Activated naive CD8-positive, alpha-beta T cell treated with anti-CD3 and anti-CD28 coated beads, Interleukin-2, amount 50 U/mL, for 16 hours (primary cell): ENCODE measurements around the gene DCAF4.

ENCODE experiments used
- DNase-seq: peaks from one replicate; pipeline ENCODE4 v3.0.0-alpha.2; 2020; ENCODE audit warnings: low read depth, low spot score

DCAF4 gene

DNA sequence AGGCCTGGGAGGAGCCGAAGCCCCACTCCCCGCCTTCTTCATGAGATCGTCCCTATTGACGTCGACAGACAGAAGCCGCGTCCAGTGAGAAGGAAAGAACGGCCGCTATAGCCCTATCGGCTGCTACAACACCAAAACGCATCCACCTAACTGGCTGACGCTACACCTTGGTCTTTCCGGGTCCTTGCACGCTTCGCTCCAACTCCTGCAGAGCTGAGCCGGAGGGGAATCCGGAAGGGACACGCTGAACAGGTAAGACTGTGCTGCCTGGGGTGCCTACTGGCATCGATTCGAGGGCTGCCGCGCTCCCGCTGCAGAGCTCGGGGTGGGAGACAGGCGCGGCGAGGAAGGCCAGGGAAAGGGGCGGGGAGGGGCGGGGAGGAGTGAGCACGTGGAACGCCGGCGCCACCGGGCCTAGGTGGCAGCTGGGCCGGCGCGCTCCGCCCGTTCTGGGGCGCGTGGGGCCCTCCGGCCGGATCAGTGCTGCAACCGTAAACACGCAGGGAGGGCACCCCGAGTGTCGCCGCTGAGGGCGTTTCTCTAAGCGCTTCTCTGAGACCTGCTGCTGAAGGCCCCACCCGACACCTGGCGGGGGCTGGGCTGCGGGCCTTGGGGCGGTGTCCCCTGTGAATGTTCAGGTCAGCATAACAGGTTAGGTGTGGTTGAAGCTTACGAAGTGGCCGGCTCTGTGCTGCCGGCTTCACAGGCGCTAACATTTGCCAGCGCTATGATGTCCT lies at the start of gene DCAF4:
TSS of gene DCAF4 (plus strand) at position 173 of the 737 bp plus-strand sequence. CDS start 11,515 bp downstream, outside the sequence.
- DNase-seq: peak; percentile 92

GRCh38 chr14:72876710-72877063 lies 49.6 kb upstream of the DCAF4 start:
- DNase-seq: no peak

GRCh38 chr14:72878746-72879145 lies 47.5 kb upstream of the DCAF4 start:
- no peak for DNase-seq

- DNase-seq: no peak
Measured at GRCh38 chr14:72879431-72879830, 46.8 kb upstream of the DCAF4 start.

- no peak for DNase-seq
Measured at GRCh38 chr14:72880164-72880563, 46.1 kb upstream of the DCAF4 start.

- DNase-seq: no peak
Measured at GRCh38 chr14:72880820-72881219, 45.4 kb upstream of the DCAF4 start.

DNA sequence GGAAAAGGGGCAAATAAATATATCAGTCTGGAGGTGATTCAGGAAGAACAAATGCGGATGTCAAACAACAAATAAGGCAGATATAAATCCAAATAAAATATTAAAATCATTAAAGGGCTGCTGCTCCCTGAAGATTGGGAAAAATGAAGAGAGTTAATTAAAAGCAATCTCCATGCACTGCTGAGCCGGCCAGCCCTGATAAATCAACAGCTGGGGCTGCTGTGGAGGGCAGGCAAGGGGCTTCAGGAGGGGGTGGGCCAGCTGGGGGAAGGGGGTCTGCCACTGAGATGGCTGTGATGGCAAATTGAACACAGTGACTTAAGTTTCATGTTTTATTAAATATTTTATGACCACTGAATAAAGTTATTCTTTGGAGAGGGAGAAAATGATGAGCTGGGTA lies 44.7 kb upstream of the DCAF4 start:
- no peak for DNase-seq

GRCh38 chr14:72882047-72882446 lies 44.2 kb upstream of the DCAF4 start:
- no peak for DNase-seq

GRCh38 chr14:72882463-72882862 lies 43.8 kb upstream of the DCAF4 start:
- no peak for DNase-seq

DNA sequence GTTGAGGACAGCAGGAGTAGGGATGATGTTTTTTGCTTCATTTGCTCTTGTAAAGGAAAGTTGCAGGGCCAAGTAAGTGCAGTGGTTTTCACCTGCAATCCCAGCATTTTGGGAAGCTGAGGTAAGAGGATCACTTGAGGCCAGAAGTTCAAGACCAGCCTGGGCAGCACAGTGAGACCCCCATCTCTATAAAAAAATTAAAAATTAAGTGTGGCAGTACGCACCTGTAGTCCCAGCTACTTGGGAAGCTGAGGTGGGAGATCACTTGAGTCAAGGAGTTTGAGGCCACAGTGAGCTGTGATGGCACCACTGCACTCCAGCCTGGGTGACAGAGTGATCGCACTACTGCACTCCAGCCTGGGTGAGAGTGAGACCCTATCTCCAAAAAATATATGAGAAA lies 43.2 kb upstream of the DCAF4 start:
- DNase-seq: no peak

- no peak for DNase-seq
Measured at GRCh38 chr14:72883961-72884360, 42.3 kb upstream of the DCAF4 start.

DNA sequence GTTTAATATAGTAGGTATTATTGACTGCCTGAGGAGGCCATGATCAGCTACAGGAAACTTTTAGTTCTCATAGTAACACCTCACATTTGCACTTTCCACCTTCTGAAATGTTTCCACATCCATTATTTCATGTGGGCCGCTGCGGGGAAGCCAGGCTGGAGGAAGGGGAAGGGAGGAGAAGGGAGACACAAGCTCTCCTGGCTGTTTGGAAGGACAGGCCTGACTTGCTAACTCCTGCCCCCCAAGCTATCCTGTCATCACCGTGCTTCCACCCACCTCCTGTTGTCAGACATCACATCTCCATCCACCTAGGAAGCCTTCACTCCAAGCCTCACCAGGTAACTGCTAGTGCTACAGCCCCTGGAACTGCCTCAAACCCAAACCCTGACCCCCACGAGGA lies 41.9 kb upstream of the DCAF4 start:
- no peak for DNase-seq

GRCh38 chr14:72887514-72887913 lies 38.8 kb upstream of the DCAF4 start:
- no peak for DNase-seq

DNA sequence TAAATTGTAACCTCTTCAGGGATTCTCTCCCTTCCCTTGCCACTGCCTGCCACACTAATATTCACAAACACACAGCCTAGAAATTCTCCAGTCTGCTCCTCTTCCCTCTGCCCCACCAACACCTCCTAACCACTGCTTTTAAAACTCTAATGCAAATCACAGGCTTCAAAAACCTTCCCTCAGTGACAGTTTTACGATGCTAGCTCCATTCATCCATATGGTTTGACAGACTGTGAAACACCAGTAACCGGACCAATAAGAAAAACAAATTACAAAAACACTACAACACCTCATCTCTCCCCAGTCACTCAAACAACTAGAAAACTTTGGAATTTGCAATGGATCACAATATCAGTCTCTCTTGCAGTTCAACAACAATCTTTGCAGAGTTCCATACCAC lies 38.1 kb upstream of the DCAF4 start:
- no peak for DNase-seq

DNA sequence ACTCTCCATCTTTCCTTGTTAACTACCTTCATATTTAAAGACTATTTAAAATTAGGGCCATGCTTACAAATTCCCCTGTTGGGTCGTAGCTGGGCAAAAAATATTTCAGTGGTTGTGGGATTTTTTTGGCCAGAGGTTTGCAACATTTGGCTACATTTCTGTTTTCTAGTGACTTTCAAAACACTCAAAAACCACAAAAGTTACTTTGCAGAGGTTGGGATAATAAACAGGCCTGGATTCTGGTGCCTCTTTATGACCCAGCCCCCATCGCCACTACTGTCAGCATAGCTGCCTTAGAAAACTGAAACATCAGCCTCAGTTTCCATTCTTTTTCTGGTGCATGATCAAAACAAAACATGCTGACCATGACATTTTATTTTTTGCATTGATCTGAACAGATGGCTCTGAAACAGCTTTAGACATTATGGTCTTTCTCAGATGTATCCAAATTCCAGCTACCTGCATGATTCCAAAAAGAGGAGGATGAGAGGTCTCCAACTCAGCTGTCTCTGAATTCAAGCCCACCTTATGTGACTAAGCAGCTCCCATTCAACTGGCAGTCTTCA lies 37.5 kb upstream of the DCAF4 start:
- DNase-seq: no peak

DNA sequence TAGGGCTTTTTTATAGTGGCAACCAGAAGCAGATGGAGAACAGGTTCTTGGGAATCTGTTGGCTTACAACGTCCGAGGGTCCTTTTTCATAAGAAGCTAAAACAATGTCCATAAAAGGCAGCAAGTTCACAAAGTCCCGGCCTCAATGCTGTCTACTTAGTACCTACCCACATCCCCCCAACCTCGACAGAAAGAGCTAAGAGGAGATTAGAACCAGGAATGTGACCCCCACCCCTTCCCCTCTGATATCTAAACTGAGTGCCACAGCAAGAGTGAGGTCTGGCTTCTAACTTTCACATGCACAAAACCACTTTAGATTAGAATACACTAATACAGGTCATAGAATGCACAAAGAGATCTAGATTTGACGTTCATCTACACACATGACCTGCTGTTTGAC lies 36.9 kb upstream of the DCAF4 start:
- DNase-seq: no peak

GRCh38 chr14:72891666-72892102 lies 34.6 kb upstream of the DCAF4 start:
- DNase-seq: no peak

- DNase-seq: no peak
Measured at GRCh38 chr14:72892103-72892878, 34.0 kb upstream of the DCAF4 start.

- DNase-seq: peak; percentile 5
Measured at GRCh38 chr14:72892879-72893635, 33.2 kb upstream of the DCAF4 start.

DNA sequence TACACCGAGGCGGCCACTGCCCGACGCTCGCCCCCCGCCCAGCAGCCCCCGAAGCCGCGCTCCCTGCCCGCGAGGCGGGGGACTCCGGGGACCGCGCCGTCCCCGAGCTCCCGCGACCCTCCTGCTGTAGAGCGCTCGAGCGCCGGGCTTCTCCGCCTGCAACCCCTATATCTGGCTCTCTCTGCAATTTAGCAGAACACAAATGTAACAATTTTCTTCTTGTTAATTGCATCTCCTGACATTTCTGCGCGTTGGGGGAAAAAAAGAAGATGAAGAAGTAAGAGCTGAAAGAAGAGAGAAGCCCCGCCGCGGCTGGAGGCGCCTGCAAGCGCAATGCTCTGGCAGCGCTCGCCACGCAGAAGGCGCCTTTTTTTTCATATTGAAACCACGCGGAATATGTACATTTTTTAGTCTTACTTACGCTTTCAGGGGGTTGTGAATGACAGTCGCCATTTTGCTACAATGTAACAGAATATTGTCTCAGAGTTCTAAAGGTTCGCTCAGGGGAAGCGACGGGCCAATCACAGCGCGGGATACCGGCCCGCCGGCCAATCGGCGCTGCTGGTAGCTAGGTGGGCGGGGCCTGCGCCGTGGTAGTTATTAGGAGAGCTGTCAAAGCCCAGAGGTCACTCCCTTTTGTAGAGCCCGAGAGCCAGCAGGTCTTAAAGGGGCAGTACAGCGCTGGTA lies 32.5 kb upstream of the DCAF4 start, which contains the start of gene DPF3:
TSS of gene DPF3 (minus strand) at position 466 of the 687 bp plus-strand sequence. CDS start at position 453, 13 bp downstream.
- peak; percentile 88 for DNase-seq

- DNase-seq: no peak
Measured at GRCh38 chr14:72894323-72894622, 32.0 kb upstream of the DCAF4 start.
